Stimulated activated CD4-positive, alpha-beta T cell treated with anti-CD3 and anti-CD28 coated beads, TNF-alpha, amount 100 ng/mL, for 24 hours (primary cell): ENCODE data around the gene SLC26A6.
A peak's percentile ranks its signal among the peaks of the same experiment; 100 is the strongest.

Source experiments
- DNase-seq, 3 experiments: peaks; one replicate each; pipeline ENCODE4 v3.0.0-alpha.2; 2020; ENCODE audit warnings: low read depth in 3 of 3

Gene SLC26A6

GRCh38 chr3:48633256-48633655 is 2.0 kb downstream of the SLC26A6 start:
- DNase-seq: no peak

GRCh38 chr3:48631516-48632448 is 3.5 kb downstream of the SLC26A6 start:
- DNase-seq: no peak

GRCh38 chr3:48630833-48631232 is 4.4 kb downstream of the SLC26A6 start:
- DNase-seq: no peak

- DNase-seq: no peak
Measured at GRCh38 chr3:48630407-48630806, 4.9 kb downstream of the SLC26A6 start.

GRCh38 chr3:48629894-48630293 is 5.4 kb downstream of the SLC26A6 start:
- no peak for DNase-seq

- DNase-seq: no peak
Measured at GRCh38 chr3:48628277-48629017, 6.8 kb downstream of the SLC26A6 start.

- no peak for DNase-seq
Measured at GRCh38 chr3:48625600-48625999, 9.7 kb downstream of the SLC26A6 start.

GRCh38 chr3:48624767-48625166 is 10.5 kb downstream of the SLC26A6 start:
- no peak for DNase-seq

- DNase-seq: no peak
Measured at GRCh38 chr3:48623851-48624547, 11.3 kb downstream of the SLC26A6 start.

GRCh38 chr3:48621461-48621869 is 13.8 kb downstream of the SLC26A6 start, which contains the start of gene TMEM89:
TMEM89 (minus strand) TSS chr3:48621769; CDS start chr3:48621756, 13 bp downstream.
- DNase-seq: no peak

GRCh38 chr3:48619541-48620524 is 15.4 kb downstream of the SLC26A6 start:
- DNase-seq: no peak

GRCh38 chr3:48617559-48617958 is 17.7 kb downstream of the SLC26A6 start:
- DNase-seq: no peak

GRCh38 chr3:48614044-48614443 is 21.2 kb downstream of the SLC26A6 start:
- no peak for DNase-seq

- DNase-seq: no peak
Measured at GRCh38 chr3:48612309-48612708, 23.0 kb downstream of the SLC26A6 start.

GRCh38 chr3:48609088-48610005 is 25.9 kb downstream of the SLC26A6 start, which contains the start of gene UQCRC1:
UQCRC1 (minus strand) TSS chr3:48609646; CDS start chr3:48609620, 26 bp downstream.
- peak; percentile 80 to 90 (median 84) for DNase-seq

- no peak for DNase-seq
Measured at GRCh38 chr3:48607519-48607918, 27.7 kb downstream of the SLC26A6 start.

- no peak for DNase-seq
Measured at GRCh38 chr3:48601622-48601994, 33.7 kb downstream of the SLC26A6 start.

GRCh38 chr3:48600711-48601621 is 34.3 kb downstream of the SLC26A6 start:
- DNase-seq: no peak
